Left forelimb (tissue), 1 donor: ENCODE results near the gene NPIPB8.
"Not testable (repeated sequence)": the region's sequence is repeated elsewhere in the genome, so short reads cannot be mapped to it uniquely, and the experiment has no call there.

Experiments used
- DNase-seq: peaks from one replicate; pipeline ENCODE4 v3.0.0-alpha.2; 2018; ENCODE audit warnings: low spot score

The NPIPB8 gene

GRCh38 chr16:28636093-28636823 lies 1.6 kb upstream of the NPIPB8 start:
- not testable (repeated sequence) for DNase-seq

- DNase-seq: not testable (repeated sequence)
Measured at GRCh38 chr16:28638359-28638758, 494 bp downstream of the NPIPB8 start.

DNA sequence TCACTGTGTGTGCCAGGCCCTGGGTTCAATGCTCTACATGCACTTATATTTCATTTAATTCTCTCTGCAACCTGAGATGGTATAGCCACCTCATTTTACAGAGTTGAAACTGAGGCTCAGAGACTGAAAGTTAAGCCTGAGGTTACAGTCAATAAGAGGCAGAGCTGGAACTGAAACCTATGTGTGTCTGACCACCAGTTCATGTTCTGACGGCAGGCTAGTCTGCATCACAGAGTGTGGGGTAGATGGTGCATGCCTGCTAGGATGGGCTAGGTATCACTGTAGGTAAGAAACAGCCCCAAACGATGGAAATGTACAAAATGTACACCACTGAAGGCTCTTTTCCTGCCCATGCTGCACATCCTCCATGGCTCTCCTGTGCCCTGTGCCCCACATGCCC lies 2.1 kb downstream of the NPIPB8 start:
- not testable (repeated sequence) for DNase-seq

DNA sequence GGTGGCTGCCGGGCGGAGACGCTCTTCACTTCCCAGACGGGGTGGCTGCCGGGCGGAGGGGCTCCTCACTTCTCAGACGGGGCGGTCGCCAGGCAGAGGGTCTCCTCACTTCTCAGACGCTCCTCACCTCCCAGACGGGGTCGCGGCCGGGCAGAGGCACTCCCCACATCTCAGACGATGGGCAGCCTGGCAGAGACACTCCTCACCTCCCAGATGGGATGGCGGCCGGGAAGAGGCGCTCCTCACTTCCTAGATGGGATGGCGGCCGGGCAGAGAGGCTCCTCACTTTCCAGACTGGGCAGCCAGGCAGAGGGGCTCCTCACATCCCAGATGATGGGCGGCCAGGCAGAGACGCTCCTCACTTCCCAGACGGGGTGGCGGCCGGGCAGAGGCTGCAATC lies 28.4 kb downstream of the NPIPB8 start:
- DNase-seq: not testable (repeated sequence)

GRCh38 chr16:28667480-28667879 lies 29.6 kb downstream of the NPIPB8 start:
- DNase-seq: not testable (repeated sequence)

DNA sequence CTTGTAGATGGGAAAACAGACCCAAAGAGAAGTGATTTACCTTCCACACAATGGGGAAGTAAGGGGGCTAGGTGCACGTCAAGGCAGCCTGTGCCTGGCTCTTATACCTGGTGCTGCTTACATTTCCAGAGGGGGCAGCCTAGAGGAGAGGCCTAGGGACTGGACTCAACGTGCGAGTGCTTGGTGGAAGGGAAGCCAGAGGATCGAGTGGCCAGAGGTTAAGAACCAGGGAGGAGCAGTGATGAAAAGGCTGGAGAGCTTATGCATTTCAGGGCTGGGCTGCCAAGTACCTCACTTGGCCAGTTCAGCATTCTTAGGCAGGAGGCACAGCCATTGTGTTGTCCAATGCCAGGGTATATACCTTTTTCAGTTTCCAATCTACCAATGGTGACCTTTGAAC lies 30.3 kb downstream of the NPIPB8 start:
- DNase-seq: not testable (repeated sequence)

- not testable (repeated sequence) for DNase-seq
Measured at GRCh38 chr16:28688327-28688952, 50.6 kb downstream of the NPIPB8 start.

DNA sequence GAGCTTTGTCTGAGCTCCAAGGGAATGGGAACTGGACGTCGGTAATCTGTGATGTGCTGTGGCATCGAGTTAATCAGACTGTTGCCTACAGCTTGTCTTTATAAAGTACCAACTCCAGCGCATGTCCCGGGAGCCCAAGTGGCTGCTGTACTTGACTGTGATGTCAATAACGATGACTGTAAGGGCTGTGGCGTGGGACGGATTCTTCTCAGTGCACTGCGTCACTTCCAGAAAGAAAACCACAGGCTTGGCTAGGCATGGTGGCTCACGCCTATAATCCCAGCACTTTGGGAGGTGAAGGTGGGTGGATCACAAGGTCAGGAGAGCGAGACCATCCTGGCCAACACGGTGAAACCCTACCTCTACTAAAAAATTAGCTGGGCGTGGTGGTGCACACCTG lies 51.6 kb downstream of the NPIPB8 start:
- DNase-seq: not testable (repeated sequence)

DNA sequence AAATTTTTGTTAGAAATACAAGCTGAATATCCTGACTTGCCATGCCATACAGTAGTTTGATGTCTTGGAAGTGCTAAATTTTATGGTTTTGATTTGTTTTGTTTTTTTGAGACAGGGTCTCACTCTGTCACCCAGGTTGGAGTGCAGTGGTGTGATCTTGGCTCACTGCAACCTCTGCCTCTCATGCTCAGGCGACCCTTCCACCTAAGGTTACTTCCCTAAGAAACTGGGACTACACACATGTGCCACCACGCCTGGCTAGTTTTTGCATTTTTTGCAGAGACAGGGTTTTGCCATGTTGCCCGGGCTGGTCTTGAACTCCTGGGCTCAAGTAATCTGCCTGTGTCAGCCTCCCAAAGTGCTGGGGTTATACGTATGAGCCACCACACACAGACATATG lies 53.9 kb downstream of the NPIPB8 start:
- DNase-seq: not testable (repeated sequence)

- DNase-seq: not testable (repeated sequence)
Measured at GRCh38 chr16:28693257-28693950, 55.5 kb downstream of the NPIPB8 start.

- not testable (repeated sequence) for DNase-seq
Measured at GRCh38 chr16:28699792-28700191, 61.9 kb downstream of the NPIPB8 start.

DNA sequence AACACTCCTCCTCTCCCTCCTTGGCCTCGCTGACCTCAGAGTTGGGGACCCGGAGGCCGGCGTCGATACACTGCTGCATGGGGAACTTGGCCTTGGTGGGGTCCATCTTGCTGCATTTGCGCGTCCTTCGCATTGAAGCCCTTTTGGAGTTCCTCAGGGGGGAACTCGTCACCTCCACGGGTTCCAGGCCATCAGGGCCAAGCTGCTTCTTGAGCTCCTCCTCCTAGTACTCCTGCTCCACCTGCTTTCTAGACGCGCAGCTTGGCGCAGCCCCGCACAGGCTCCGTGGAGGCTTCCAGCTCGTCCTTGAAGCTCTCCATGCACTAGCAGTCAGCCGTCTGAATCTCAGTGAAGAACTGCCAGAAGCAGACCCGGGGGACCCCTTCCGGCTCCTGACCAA lies 62.5 kb downstream of the NPIPB8 start:
- DNase-seq: not testable (repeated sequence)

DNA sequence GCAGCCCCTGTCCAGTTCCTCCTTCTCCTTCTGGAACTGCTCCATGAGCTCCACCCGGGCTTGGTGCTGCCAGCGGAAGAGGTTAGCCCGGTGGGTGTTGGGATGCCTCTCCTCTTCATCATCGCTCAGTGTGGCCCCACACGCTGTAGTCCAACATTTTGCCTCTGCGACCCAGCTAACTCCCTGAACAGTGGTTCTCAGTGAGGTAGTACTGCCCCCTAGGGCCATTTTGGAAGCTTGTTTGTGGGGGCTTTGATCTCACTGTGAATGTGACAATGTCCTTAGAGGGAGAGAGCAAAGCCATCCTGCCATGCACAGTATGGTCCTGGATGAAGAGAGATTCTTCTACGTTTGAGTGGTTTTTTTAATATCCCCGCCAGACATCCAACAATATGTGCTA lies 63.5 kb downstream of the NPIPB8 start:
- not testable (repeated sequence) for DNase-seq

- not testable (repeated sequence) for DNase-seq
Measured at GRCh38 chr16:28704246-28704645, 66.4 kb downstream of the NPIPB8 start.
